GM21367 (cell line): ENCODE measurements around the gene SORBS1.

Source experiments
- ATAC-seq: cut with Tn5 transposase; IDR thresholded peaks from one replicate; pipeline ENCODE4 v1.9.1; 2021; ENCODE audit not compliant: unreplicated experiment

The SORBS1 gene

GRCh38 chr10:95517536-95518454 lies 43.4 kb downstream of the SORBS1 start:
- ATAC-seq, result no peak

GRCh38 chr10:95516774-95517373 lies 44.3 kb downstream of the SORBS1 start:
- ATAC-seq, result no peak

GRCh38 chr10:95513941-95514392 lies 47.2 kb downstream of the SORBS1 start:
- ATAC-seq, result no peak

GRCh38 chr10:95513008-95513589 lies 48.1 kb downstream of the SORBS1 start:
- no peak for ATAC-seq

GRCh38 chr10:95511314-95511713 lies 49.9 kb downstream of the SORBS1 start:
- ATAC-seq, result no peak

- no peak for ATAC-seq
Observed at GRCh38 chr10:95509251-95509650, 51.9 kb downstream of the SORBS1 start.

GRCh38 chr10:95508730-95509129 lies 52.4 kb downstream of the SORBS1 start:
- no peak for ATAC-seq

- ATAC-seq, result no peak
Observed at GRCh38 chr10:95506056-95506737, 55.0 kb downstream of the SORBS1 start.

GRCh38 chr10:95505641-95506040 lies 55.5 kb downstream of the SORBS1 start:
- ATAC-seq, result no peak

- no peak for ATAC-seq
Observed at GRCh38 chr10:95505084-95505610, 56.0 kb downstream of the SORBS1 start.

- no peak for ATAC-seq
Observed at GRCh38 chr10:95504246-95504691, 56.9 kb downstream of the SORBS1 start.

- no peak for ATAC-seq
Observed at GRCh38 chr10:95503526-95503925, 57.6 kb downstream of the SORBS1 start.

- ATAC-seq, result no peak
Observed at GRCh38 chr10:95503001-95503400, 58.2 kb downstream of the SORBS1 start.

- no peak for ATAC-seq
Observed at GRCh38 chr10:95502377-95502776, 58.8 kb downstream of the SORBS1 start.

- no peak for ATAC-seq
Observed at GRCh38 chr10:95501203-95502094, 59.7 kb downstream of the SORBS1 start.

- no peak for ATAC-seq
Observed at GRCh38 chr10:95500649-95501048, 60.5 kb downstream of the SORBS1 start.

GRCh38 chr10:95500097-95500496 lies 61.1 kb downstream of the SORBS1 start:
- ATAC-seq, result no peak

- ATAC-seq, result no peak
Observed at GRCh38 chr10:95499482-95499989, 61.6 kb downstream of the SORBS1 start.

- ATAC-seq, result no peak
Observed at GRCh38 chr10:95496951-95497350, 64.2 kb downstream of the SORBS1 start.
